ENCODE data around the gene SQSTM1. TPM values are rescaled to one million over a fixed set of nuclear protein-coding genes. Genes with fewer than 3 reads are reported as not detected.

Gene SQSTM1
- total and polyA plus RNA-seq, 2 of the 8 experiments (the other 6 are each of a cell fraction or from before 2014, with no cell fraction given) = 78.6 to 110 TPM

DNA sequence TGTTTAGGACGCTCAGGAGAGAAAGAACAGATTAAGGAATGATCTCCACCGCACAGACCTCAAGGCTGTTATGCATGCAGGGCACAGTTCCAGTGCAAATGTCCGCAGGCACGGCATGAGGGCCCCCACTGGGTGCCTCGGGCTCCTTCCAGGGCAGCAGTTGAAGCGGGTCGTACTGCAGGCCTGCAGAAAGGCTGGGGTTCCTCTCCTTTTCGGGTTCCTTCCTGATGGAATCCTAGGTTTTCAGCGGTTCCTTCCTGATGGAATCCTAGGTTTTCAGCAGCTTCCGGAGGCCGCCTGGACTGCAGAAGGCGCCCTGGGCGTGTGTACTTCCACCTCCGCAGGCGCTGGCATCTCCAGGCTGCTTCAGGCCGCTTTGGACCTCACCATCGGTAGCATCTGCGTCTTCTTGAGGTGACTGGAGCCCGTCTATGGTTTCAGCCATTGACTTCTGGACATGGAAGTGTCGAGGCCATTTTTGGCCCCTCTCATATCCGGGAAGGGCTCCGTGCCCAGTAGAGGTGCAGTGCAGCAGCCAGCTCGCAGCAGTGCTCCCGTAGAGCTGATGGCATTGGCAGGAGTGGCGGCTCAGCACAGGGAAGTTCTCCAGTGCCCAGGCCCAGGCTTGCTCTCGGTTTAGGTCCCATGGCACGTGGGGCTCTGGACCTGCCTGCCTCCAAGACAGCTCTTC lies 8.4 kb upstream of the SQSTM1 start:
- Histone ChIP-seq H2BK12ac (ENCODE audit: low read depth, low read length) (no peak overlapping the region; the same call in 1 of the 2 replicates), H3K27me3 (replicated peaks in 1 of 4; ENCODE audit: control insufficient read depth in 3 of 4, extremely low read depth in 1 of 4, insufficient read depth in 3 of 4, low read length in 3 of 4) (peaks cover 0 to 5% (median 2%) of the 10 kb centered on the region in 4 experiments; a peak in 2 of 7 replicates), H3K27ac (ENCODE audit: low read depth, low read length) (no peak overlapping the region), H3K79me2 (ENCODE audit: control insufficient read depth in 1 of 2, insufficient read depth in 2 of 2, low read length in 2 of 2) (no peaks in the 10 kb centered on the region; a peak in 1 of 4 replicates), H3K36me3 (ENCODE audit: control insufficient read depth in 2 of 4, insufficient read depth in 4 of 4, low read length in 3 of 4) (peaks cover 0 to 5% (median 0%) of the 10 kb centered on the region in 4 experiments; a peak in 1 of 8 replicates), H2BK20ac (ENCODE audit: low read length) (no peak overlapping the region), H3K9ac (replicated peaks in 1 of 4; ENCODE audit: extremely low read depth in 1 of 4, low read depth in 3 of 4, low read length in 3 of 4) (no peak overlapping the region), H4K8ac (ENCODE audit: extremely low read depth, insufficient read depth, low read length) (no peak overlapping the region), H2BK5ac (ENCODE audit: low read depth, low read length) (no peak overlapping the region), H2AK5ac (ENCODE audit: low read depth, low read length) (no peak overlapping the region; the same call in 1 of the 2 replicates), H3K9me3 (ENCODE audit: insufficient read depth in 2 of 2, low read depth in 1 of 2, low read length in 1 of 2) (no peaks in the 10 kb centered on the region), H3K23ac (ENCODE audit: insufficient read length) (no peak overlapping the region), H3K79me1 (ENCODE audit: low read depth, low read length) (no peaks in the 10 kb centered on the region), H3K4me1 (replicated peaks in 1 of 4; ENCODE audit: control insufficient read depth in 3 of 4, insufficient read depth in 4 of 4, low read length in 3 of 4) (peaks cover 0 to 7% (median 4%) of the 10 kb centered on the region in 4 experiments; a peak in 5 of 7 replicates), H2BK15ac (ENCODE audit: low read length) (no peak overlapping the region), H2AFZ (ENCODE audit: low read length) (no peak overlapping the region), H3K23me2 (ENCODE audit: low read depth, low read length) (peaks cover 9% of the 10 kb centered on the region; the same call in 1 of the 2 replicates), H4K20me1 (replicated peaks in 1 of 2; ENCODE audit: control insufficient read depth in 1 of 2, insufficient read depth in 2 of 2, low read length in 2 of 2) (no peaks in the 10 kb centered on the region), H3K4me2 (ENCODE audit: insufficient read depth in 1 of 2, low read depth in 2 of 2, low read length in 2 of 2) (no peak overlapping the region), H3K56ac (replicated peaks; ENCODE audit: insufficient read length, low read depth, low read length) (no peak overlapping the region), H3K4me3 (ENCODE audit: extremely low read depth in 1 of 4, insufficient read depth in 2 of 4, low read depth in 3 of 4, low read length in 4 of 4) (no peak overlapping the region), H4K5ac (ENCODE audit: insufficient read length, low read depth, low read length) (no peak overlapping the region), H2BK120ac (replicated peaks; ENCODE audit: low read depth, low read length) (no peak overlapping the region), H3K4ac (replicated peaks; ENCODE audit: insufficient read length, low read depth, low read length) (no peak overlapping the region), H4K91ac (replicated peaks; ENCODE audit: insufficient read length, low read length) (no peak overlapping the region), H3K14ac (ENCODE audit: insufficient read length) (no peak overlapping the region), H3K18ac (ENCODE audit: extremely low read depth, low read length) (no peak overlapping the region; the same call in 1 of the 2 replicates)
- CTCF ChIA-PET (ENCODE audit: partially characterized antibody) = interaction anchor here (1.2 to 2.8 kb wide), 4 partner anchors 10 to 51 kb away, joined by 3 to 23 read pairs (median 6); no protein-coding TSS in a partner anchor
- DNase-seq (ENCODE audit: low read depth in 1 of 2, low spot score in 2 of 2) (no peak), FAIRE-seq (no peak)
- WGBS, 2 experiments (ENCODE audit: extremely low coverage in 1 of 2, insufficient coverage in 1 of 2, insufficient read length in 1 of 2, insufficient replicate concordance in 2 of 2, low coverage in 1 of 2, low lambda C conversion rate in 2 of 2, missing lambda C conversion rate in 1 of 2) = 88% methylated on average over 23 of the region's 27 CpGs; no CpG with 5 or more reads in 1 of the 2 experiments
- POLR2A ChIA-PET (ENCODE audit: partially characterized antibody) = interaction anchor here (0.7 to 12.6 kb wide), 2 partner anchors 8 to 11 kb away, joined by 3 to 207 read pairs; partner anchors contain the start of genes LTC4S, MGAT4B and SQSTM1
- TF ChIP-seq KDM5A (IDR thresholded peaks at IDR 0.05; ENCODE audit: low read length) (no peak), CTBP2 (IDR thresholded peaks at IDR 0.05; ENCODE audit: borderline replicate concordance, insufficient read depth, insufficient read length, low read length) (no peak), EGR1 (IDR thresholded peaks at IDR 0.05; ENCODE audit: borderline replicate concordance, low read depth, low read length) (no peak), NRF1 (IDR thresholded peaks at IDR 0.05; ENCODE audit: low read depth, low read length) (no peak), JUN (IDR thresholded peaks at IDR 0.05; ENCODE audit: low read depth, low read length) (no peak), BACH1 (IDR thresholded peaks at IDR 0.05; ENCODE audit: low read length) (no peak), RFX5 (IDR thresholded peaks at IDR 0.05; ENCODE audit: borderline replicate concordance, low read depth, low read length) (no peak), TBP (IDR thresholded peaks at IDR 0.05; ENCODE audit: low read depth, low read length) (no peak)
- TF ChIP-seq, protein P1, sequence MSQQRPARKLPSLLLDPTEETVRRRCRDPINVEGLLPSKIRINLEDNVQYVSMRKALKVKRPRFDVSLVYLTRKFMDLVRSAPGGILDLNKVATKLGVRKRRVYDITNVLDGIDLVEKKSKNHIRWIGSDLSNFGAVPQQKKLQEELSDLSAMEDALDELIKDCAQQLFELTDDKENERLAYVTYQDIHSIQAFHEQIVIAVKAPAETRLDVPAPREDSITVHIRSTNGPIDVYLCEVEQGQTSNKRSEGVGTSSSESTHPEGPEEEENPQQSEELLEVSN (IDR thresholded peaks at IDR 0.05) = no peak
- TF ChIP-seq, protein P2, sequence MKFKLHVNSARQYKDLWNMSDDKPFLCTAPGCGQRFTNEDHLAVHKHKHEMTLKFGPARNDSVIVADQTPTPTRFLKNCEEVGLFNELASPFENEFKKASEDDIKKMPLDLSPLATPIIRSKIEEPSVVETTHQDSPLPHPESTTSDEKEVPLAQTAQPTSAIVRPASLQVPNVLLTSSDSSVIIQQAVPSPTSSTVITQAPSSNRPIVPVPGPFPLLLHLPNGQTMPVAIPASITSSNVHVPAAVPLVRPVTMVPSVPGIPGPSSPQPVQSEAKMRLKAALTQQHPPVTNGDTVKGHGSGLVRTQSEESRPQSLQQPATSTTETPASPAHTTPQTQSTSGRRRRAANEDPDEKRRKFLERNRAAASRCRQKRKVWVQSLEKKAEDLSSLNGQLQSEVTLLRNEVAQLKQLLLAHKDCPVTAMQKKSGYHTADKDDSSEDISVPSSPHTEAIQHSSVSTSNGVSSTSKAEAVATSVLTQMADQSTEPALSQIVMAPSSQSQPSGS (IDR thresholded peaks at IDR 0.05; ENCODE audit: low read length) = no peak

Data from H1 (cell line).